HG02970 (cell line): ENCODE data around the gene CREB3L2.
"Not testable (repeated sequence)": the region's sequence is repeated elsewhere in the genome, so short reads cannot be mapped to it uniquely, and the experiment has no call there.

Experiments
- ATAC-seq: cut with Tn5 transposase; IDR thresholded peaks from one replicate; pipeline ENCODE4 v1.9.1; 2021; ENCODE audit warnings: mild to moderate bottlenecking, moderate library complexity, moderate number of reproducible peaks; ENCODE audit not compliant: unreplicated experiment, low FRiP score

The CREB3L2 gene

GRCh38 chr7:137989590-137989989 is 12.3 kb downstream of the CREB3L2 start:
- ATAC-seq, result no peak

- no peak for ATAC-seq
These were observed 12.8 kb downstream of the CREB3L2 start for GRCh38 chr7:137989094-137989493.

- ATAC-seq, result no peak
These were observed 13.9 kb downstream of the CREB3L2 start for GRCh38 chr7:137987968-137988367.

- no peak for ATAC-seq
These were observed 14.3 kb downstream of the CREB3L2 start for GRCh38 chr7:137987563-137987962.

GRCh38 chr7:137987018-137987349 is 14.9 kb downstream of the CREB3L2 start:
- ATAC-seq, result no peak

GRCh38 chr7:137986252-137987017 is 15.5 kb downstream of the CREB3L2 start:
- ATAC-seq, result no peak

GRCh38 chr7:137985897-137986251 is 16.0 kb downstream of the CREB3L2 start:
- peak; percentile 46 for ATAC-seq

GRCh38 chr7:137985253-137985896 is 16.5 kb downstream of the CREB3L2 start:
- ATAC-seq, result peak; percentile 50

GRCh38 chr7:137984181-137985041 is 17.5 kb downstream of the CREB3L2 start:
- ATAC-seq, result no peak

GRCh38 chr7:137983323-137984008 is 18.4 kb downstream of the CREB3L2 start:
- ATAC-seq, result no peak

GRCh38 chr7:137982394-137982793 is 19.5 kb downstream of the CREB3L2 start:
- ATAC-seq, result not testable (repeated sequence)

GRCh38 chr7:137981668-137982067 is 20.2 kb downstream of the CREB3L2 start:
- ATAC-seq, result no peak

- no peak for ATAC-seq
These were observed 20.7 kb downstream of the CREB3L2 start for GRCh38 chr7:137981175-137981574.

- ATAC-seq, result no peak
These were observed 21.6 kb downstream of the CREB3L2 start for GRCh38 chr7:137980308-137980707.

- ATAC-seq, result no peak
These were observed 23.2 kb downstream of the CREB3L2 start for GRCh38 chr7:137978464-137979237.

- no peak for ATAC-seq
These were observed 24.7 kb downstream of the CREB3L2 start for GRCh38 chr7:137977173-137977572.

GRCh38 chr7:137976696-137977095 is 25.2 kb downstream of the CREB3L2 start:
- ATAC-seq, result no peak

GRCh38 chr7:137976232-137976631 is 25.7 kb downstream of the CREB3L2 start:
- ATAC-seq, result no peak

GRCh38 chr7:137975768-137976167 is 26.1 kb downstream of the CREB3L2 start:
- no peak for ATAC-seq

GRCh38 chr7:137975221-137975620 is 26.7 kb downstream of the CREB3L2 start:
- ATAC-seq, result no peak
